HCT116 (cell line): ENCODE data around the gene CCDC174. TPM values are rescaled to one million over a fixed set of nuclear protein-coding genes. Genes with fewer than 3 reads are reported as not detected.

Experiments used
- ATAC-seq: fragments of 200-7000 bp; cut with Tn5 transposase; 2 replicates; pipeline ENCODE4 v1.9.1; 2020; ENCODE audit warnings: mild to moderate bottlenecking, moderate library complexity
- BruUV-seq: library from RNA; stranded (reverse); fragments of 400-500 nt; replicated peaks from 2 replicates; lab custom pipeline; 2021; lab: Mats Ljungman, UMichigan
- CTCF ChIA-PET: fragments of 300-600 bp; sonication (Branson Sonifier 250); formaldehyde crosslinking; loops from one replicate; lab custom pipeline; 2021; ENCODE audit warnings: antibody characterized with exemption; lab: Charles Lee
- POLR2A ChIA-PET: fragments of 300-600, 350-600 bp; sonication (Branson Sonifier 250); formaldehyde crosslinking; loops from one replicate; lab custom pipeline; 2021; ENCODE audit warnings: antibody characterized with exemption; lab: Charles Lee
- RAD21 ChIA-PET, 2 experiments: fragments of 300-600 bp; sonication (Branson Sonifier 250); formaldehyde crosslinking; loops; one replicate each; lab custom pipeline; 2023; ENCODE audit warnings: low total read pairs in 2 of 2; ENCODE audit not compliant: uncharacterized antibody in 2 of 2, unreplicated experiment in 2 of 2, low non-redundant PET in 1 of 2; lab: Charles Lee
- DNase-seq: peaks from one replicate; pipeline ENCODE4 v3.0.0-alpha.2; 2010; ENCODE audit warnings: low read depth, low spot score
- H2AFZ ChIP-seq: fragments of 200-600 bp; shearing (Covaris generic), sonication (generic); 2 replicates; pipeline ENCODE4 v1.6.1; 2017; ENCODE audit warnings: low read depth, mixed run types, mixed read lengths, antibody characterized with exemption, low read length; ENCODE audit not compliant: poor library complexity, severe bottlenecking
- H3K27ac ChIP-seq: 2 replicates; pipeline ENCODE4 v1.5.1; 2012; ENCODE audit warnings: low read depth, low read length
- H3K27me3 ChIP-seq: fragments of 200-600 bp; sonication (generic); 2 replicates; pipeline ENCODE4 v1.6.1; 2016; ENCODE audit warnings: mixed run types, low read length, mixed read lengths; ENCODE audit not compliant: insufficient read depth
- H3K36me3 ChIP-seq, 2 experiments: fragments of 200-500 bp in 1 of 2; fragments of 200-600 bp in 1 of 2; sonication (Bioruptor generic) in 1 of 2; sonication (generic) in 1 of 2; 2 replicates each; pipeline versions ENCODE4 v1.5.1 to v1.6.1; 2014 to 2016; ENCODE audit warnings: low read length in 2 of 2, inconsistent platforms in 1 of 2, mixed read lengths in 1 of 2, mixed run types in 1 of 2; ENCODE audit not compliant: insufficient read depth in 2 of 2, control insufficient read depth in 1 of 2
- H3K4me1 ChIP-seq, 2 experiments: fragments of 200-600 bp in 1 of 2; sonication (generic) in 1 of 2; 2 replicates each; pipeline versions ENCODE4 v1.5.1 to v1.6.1; 2012 to 2017; ENCODE audit warnings: low read length in 2 of 2, inconsistent platforms in 1 of 2, mild to moderate bottlenecking in 1 of 2, mixed read lengths in 1 of 2, mixed run types in 1 of 2, moderate library complexity in 1 of 2; ENCODE audit not compliant: insufficient read depth in 2 of 2, control insufficient read depth in 1 of 2
- H3K4me2 ChIP-seq: fragments of 200-600 bp; sonication (generic); 2 replicates; pipeline ENCODE4 v1.6.1; 2017; ENCODE audit warnings: mixed run types, low read length, mixed read lengths
- H3K4me3 ChIP-seq, 2 experiments: fragments of 200-600 bp in 1 of 2; sonication (generic) in 1 of 2; replicated peaks in 1 of 2; 2 replicates each; pipeline ENCODE4 v1.5.1; 2011 to 2016; ENCODE audit warnings: low read length in 2 of 2, control low read depth in 1 of 2, low read depth in 1 of 2, mild to moderate bottlenecking in 1 of 2, mixed read lengths in 1 of 2, mixed run types in 1 of 2
- H3K79me2 ChIP-seq: fragments of 200-600 bp; sonication (generic); 2 replicates; pipeline ENCODE4 v1.6.1; 2017; ENCODE audit warnings: mild to moderate bottlenecking, mixed run types, low read length, moderate library complexity, mixed read lengths; ENCODE audit not compliant: insufficient read depth
- H3K9ac ChIP-seq: fragments of 200-600 bp; sonication (generic); 2 replicates; pipeline ENCODE4 v1.6.1; 2016; ENCODE audit warnings: low read length, mixed read lengths
- H3K9me2 ChIP-seq: fragments of 200-600 bp; sonication (generic), shearing (Covaris generic); 2 replicates; pipeline ENCODE4 v1.6.1; 2017; ENCODE audit warnings: mixed run types, mild to moderate bottlenecking, moderate library complexity; ENCODE audit not compliant: insufficient read depth
- H3K9me3 ChIP-seq, 2 experiments: fragments of 200-500 bp in 1 of 2; fragments of 200-600 bp in 1 of 2; sonication (Bioruptor generic) in 1 of 2; sonication (generic) in 1 of 2; 2 replicates each; pipeline ENCODE4 v1.6.1; 2014 to 2017; ENCODE audit warnings: low read length in 2 of 2, mixed read lengths in 2 of 2, inconsistent platforms in 1 of 2, low read depth in 1 of 2, mild to moderate bottlenecking in 1 of 2, mixed run types in 1 of 2, moderate library complexity in 1 of 2; ENCODE audit not compliant: control insufficient read depth in 1 of 2, insufficient read depth in 1 of 2
- H4K20me1 ChIP-seq: fragments of 200-600 bp; sonication (generic), shearing (Covaris generic); 2 replicates; pipeline ENCODE4 v1.6.1; 2017; ENCODE audit warnings: mixed run types, mild to moderate bottlenecking, moderate library complexity; ENCODE audit not compliant: insufficient read depth
- ATF3 ChIP-seq: IDR thresholded peaks from 2 replicates; pipeline ENCODE4 v1.6.1; 2012
- CBX3 ChIP-seq: IDR thresholded peaks from 2 replicates; pipeline ENCODE4 v1.6.1; 2012; ENCODE audit warnings: low read depth
- CTCF ChIP-seq, 3 experiments: fragments of 200-600 bp in 1 of 3; sonication (generic) in 1 of 3; IDR thresholded peaks in 2 of 3; conservative IDR thresholded peaks in 1 of 3; 2 replicates each; pipeline ENCODE4 v1.5.1; 2012 to 2017; ENCODE audit warnings: low read depth in 2 of 3, low read length in 2 of 3, antibody characterized with exemption in 1 of 3, borderline replicate concordance in 1 of 3, control low read depth in 1 of 3, mild to moderate bottlenecking in 1 of 3, mixed read lengths in 1 of 3, mixed run types in 1 of 3, moderate library complexity in 1 of 3; ENCODE audit not compliant: insufficient read depth in 1 of 3
- EGR1 ChIP-seq: IDR thresholded peaks from 2 replicates; pipeline ENCODE4 v1.6.1; 2012; ENCODE audit warnings: low read depth
- ELF1 ChIP-seq: IDR thresholded peaks from 2 replicates; pipeline ENCODE4 v1.6.1; 2012; ENCODE audit warnings: low read depth, borderline replicate concordance
- EZH2 ChIP-seq: fragments of 200-600 bp; sonication (generic); IDR thresholded peaks from 2 replicates; pipeline ENCODE4 v1.6.1; 2017; ENCODE audit warnings: antibody characterized with exemption, mixed run types
- FOSL1 ChIP-seq: IDR thresholded peaks from 2 replicates; pipeline ENCODE4 v1.6.1; 2012; ENCODE audit warnings: low read depth
- JUND ChIP-seq: IDR thresholded peaks from 2 replicates; pipeline ENCODE4 v1.6.1; 2012
- MAX ChIP-seq: IDR thresholded peaks from 2 replicates; pipeline ENCODE4 v1.6.1; 2012
- POLR2A ChIP-seq: IDR thresholded peaks from 2 replicates; pipeline ENCODE4 v1.7.0; 2011; ENCODE audit warnings: borderline replicate concordance; ENCODE audit not compliant: insufficient read depth, insufficient read length; ENCODE audit errors: extremely low read depth
- POLR2AphosphoS5 ChIP-seq: IDR thresholded peaks from 2 replicates; pipeline ENCODE4 v1.6.1; 2011; ENCODE audit warnings: mild to moderate bottlenecking, low read depth, low read length, moderate library complexity
- RAD21 ChIP-seq: IDR thresholded peaks from 2 replicates; pipeline ENCODE4 v1.6.1; 2012; ENCODE audit warnings: low read depth, mild to moderate bottlenecking
- SRF ChIP-seq: IDR thresholded peaks from 2 replicates; pipeline ENCODE4 v1.6.1; 2012; ENCODE audit warnings: low read depth
- TCF7L2 ChIP-seq: IDR thresholded peaks from 2 replicates; pipeline ENCODE4 v1.7.0; 2011; ENCODE audit warnings: borderline replicate concordance, inconsistent platforms; ENCODE audit not compliant: insufficient read depth, insufficient read length; ENCODE audit errors: extremely low read depth
- YY1 ChIP-seq: IDR thresholded peaks from 2 replicates; pipeline ENCODE4 v1.6.1; 2011; ENCODE audit warnings: low read length, low read depth, moderate library complexity, mild to moderate bottlenecking; ENCODE audit not compliant: insufficient replicate concordance; ENCODE audit errors: extremely low read depth
- ZBTB33 ChIP-seq: IDR thresholded peaks from 2 replicates; pipeline ENCODE4 v1.6.1; 2011; ENCODE audit warnings: mild to moderate bottlenecking, low read length, moderate library complexity; ENCODE audit not compliant: insufficient replicate concordance; ENCODE audit errors: extremely low read depth
- ZFX ChIP-seq: fragments of 450-650 bp; IDR thresholded peaks from 2 replicates; pipeline ENCODE4 v1.6.1; 2017
- ZNF274 ChIP-seq: fragments of 200-500 bp; sonication (Bioruptor generic); IDR thresholded peaks from 2 replicates; pipeline ENCODE4 v1.6.1; 2014; ENCODE audit warnings: mild to moderate bottlenecking, low read depth, low read length, inconsistent platforms
- intact Hi-C: fragments of 100-400 bp; cut with micrococcal nuclease; formaldehyde crosslinking; loops from 2 replicates; pipeline ENCODE4 v1.10.0; 2022
- total RNA-seq: library from RNA; stranded (reverse); gene quantifications from one replicate; pipeline ENCODE4 v1.2.1, GENCODE V29; 2021; ENCODE audit not compliant: unreplicated experiment

CCDC174 gene
- total RNA-seq, 1 experiment from 2014 or later: 15.6 TPM

- Histone ChIP-seq H3K27ac (no peak overlapping the region), H4K20me1 (no peaks in the 10 kb centered on the region), H3K4me1 (no peaks in the 10 kb centered on the region), H3K4me3 (no peak overlapping the region), H3K4me2 (no peak overlapping the region), H3K9ac (no peak overlapping the region), H3K79me2 (no peaks in the 10 kb centered on the region), H2AFZ (no peak overlapping the region), H3K9me3 (no peaks in the 10 kb centered on the region), H3K9me2 (no peaks in the 10 kb centered on the region), H3K36me3 (no peaks in the 10 kb centered on the region), H3K27me3 (no peaks in the 10 kb centered on the region)
- BruUV-seq: no TSS peak
- TF ChIP-seq YY1 (no peak), CTCF (IDR thresholded peaks at IDR 0.05 in 2 of 3, conservative IDR thresholded peaks at IDR 0.05 in 1 of 3; ENCODE audit: borderline replicate concordance in 1 of 3, insufficient read depth in 1 of 3, low read depth in 2 of 3, low read length in 2 of 3) (no peak), POLR2AphosphoS5 (no peak), TCF7L2 (no peak), EGR1 (no peak), ELF1 (no peak), RAD21 (no peak), CBX3 (no peak), SRF (no peak), ZNF274 (no peak), ZBTB33 (no peak), ZFX (no peak), FOSL1 (no peak), EZH2 (no peak), POLR2A (no peak), JUND (no peak), MAX (no peak), ATF3 (no peak)
- RAD21 ChIA-PET: no interaction called here
- POLR2A ChIA-PET: no interaction called here
- CTCF ChIA-PET: no interaction called here
- DNase-seq: no peak
- ATAC-seq: no peak
- intact Hi-C loops: no loop called here
These were observed 35.8 kb downstream of the CCDC174 start for GRCh38 chr3:14687360-14687759.
